GM23338 (cell line): Measurements from ENCODE around the gene ROBO1. TPM values are rescaled to one million over a fixed set of nuclear protein-coding genes. Genes with fewer than 3 reads are reported as not detected.

Experiments
- ATAC-seq: fragments of 200-7000 bp; cut with Tn5 transposase; 3 replicates; pipeline ENCODE4 v1.9.1; 2020
- DNase-seq: peaks from one replicate; pipeline ENCODE4 v3.0.0-alpha.2; 2015; ENCODE audit warnings: low spot score
- H2AFZ ChIP-seq: fragments of 200-600 bp; sonication (generic); 2 replicates; pipeline ENCODE4 v1.8.0; 2016; ENCODE audit warnings: antibody characterized with exemption, mild to moderate bottlenecking, moderate library complexity
- H3F3A ChIP-seq: fragments of 200-600 bp; sonication (generic); replicated peaks from 2 replicates; pipeline ENCODE4 v1.8.0; 2017; ENCODE audit warnings: antibody characterized with exemption, mixed run types, low read depth
- H3K27ac ChIP-seq: fragments of 200-600 bp; sonication (generic); 2 replicates; pipeline ENCODE4 v1.6.1; 2016; ENCODE audit warnings: low read depth
- H3K27me3 ChIP-seq: fragments of 200-600 bp; sonication (generic); 2 replicates; pipeline ENCODE4 v1.8.0; 2016; ENCODE audit warnings: mild to moderate bottlenecking, mixed run types, moderate library complexity; ENCODE audit not compliant: insufficient read depth
- H3K36me3 ChIP-seq: fragments of 200-600 bp; sonication (generic); 2 replicates; pipeline ENCODE4 v1.8.0; 2016; ENCODE audit warnings: mild to moderate bottlenecking; ENCODE audit not compliant: insufficient read depth
- H3K4me1 ChIP-seq: fragments of 200-600 bp; sonication (generic); 2 replicates; pipeline ENCODE4 v1.8.0; 2016; ENCODE audit warnings: mild to moderate bottlenecking, moderate library complexity; ENCODE audit not compliant: insufficient read depth
- H3K4me2 ChIP-seq: fragments of 200-600 bp; sonication (generic); 2 replicates; pipeline ENCODE4 v1.7.1; 2017; ENCODE audit warnings: mixed run types
- H3K4me3 ChIP-seq: fragments of 200-600 bp; sonication (generic); 2 replicates; pipeline ENCODE4 v1.6.1; 2016; ENCODE audit warnings: mixed run types
- H3K79me2 ChIP-seq: fragments of 200-600 bp; sonication (generic); replicated peaks from 2 replicates; pipeline ENCODE4 v1.8.0; 2017; ENCODE audit warnings: mild to moderate bottlenecking; ENCODE audit not compliant: insufficient read depth
- H3K9me2 ChIP-seq: fragments of 200-600 bp; sonication (generic); 2 replicates; pipeline ENCODE4 v1.8.0; 2017; ENCODE audit not compliant: insufficient read depth
- H4K20me1 ChIP-seq: fragments of 200-600 bp; sonication (generic); replicated peaks from 2 replicates; pipeline ENCODE4 v1.8.0; 2017; ENCODE audit warnings: mild to moderate bottlenecking; ENCODE audit not compliant: insufficient read depth
- H3K27ac Mint-ChIP-seq: 2 replicates; pipeline ENCODE4 v1.8.0; 2020; ENCODE audit warnings: inconsistent platforms, mild to moderate bottlenecking, moderate library complexity, mixed read lengths
- H3K27me3 Mint-ChIP-seq: 3 replicates; pipeline ENCODE4 v1.8.0; 2022; ENCODE audit warnings: low read depth, mild to moderate bottlenecking, moderate library complexity, mixed read lengths, inconsistent platforms; ENCODE audit not compliant: insufficient read depth, poor library complexity
- H3K36me3 Mint-ChIP-seq: 3 replicates; pipeline ENCODE4 v1.8.0; 2021; ENCODE audit warnings: low read depth, mild to moderate bottlenecking, inconsistent platforms, moderate library complexity, mixed read lengths
- H3K4me1 Mint-ChIP-seq: 3 replicates; pipeline ENCODE4 v1.8.0; 2020; ENCODE audit warnings: mild to moderate bottlenecking, inconsistent platforms, mixed read lengths
- H3K4me3 Mint-ChIP-seq: 3 replicates; pipeline ENCODE4 v1.8.0; 2021; ENCODE audit warnings: moderate library complexity, mild to moderate bottlenecking, inconsistent platforms, mixed read lengths
- H3K9me3 Mint-ChIP-seq: 3 replicates; pipeline ENCODE4 v1.8.0; 2020; ENCODE audit warnings: moderate library complexity, mild to moderate bottlenecking, inconsistent platforms, mixed read lengths
- CREB1 ChIP-seq: fragments of 250-450 bp; sonication (Bioruptor Pico); IDR thresholded peaks from 2 replicates; pipeline ENCODE4 v1.5.0; 2020; ENCODE audit warnings: low read depth, mild to moderate bottlenecking, moderate library complexity
- CTCF ChIP-seq, 2 experiments: fragments of 200-600 bp in 1 of 2; sonication (generic) in 1 of 2; conservative IDR thresholded peaks; 2 replicates each; pipeline versions ENCODE4 v1.5.1 to v1.6.1; 2016 to 2017; ENCODE audit warnings: antibody characterized with exemption in 2 of 2, low read depth in 2 of 2, mild to moderate bottlenecking in 2 of 2, moderate library complexity in 1 of 2
- EZH2phosphoT487 ChIP-seq: fragments of 200-600 bp; sonication (generic); IDR thresholded peaks from one replicate; pipeline ENCODE4 v1.8.1; 2018; ENCODE audit warnings: antibody characterized with exemption; ENCODE audit not compliant: unreplicated experiment
- JUNB ChIP-seq: IDR thresholded peaks from one replicate; pipeline ENCODE4 v1.6.1; 2016; ENCODE audit warnings: antibody characterized with exemption; ENCODE audit not compliant: unreplicated experiment
- REST ChIP-seq: IDR thresholded peaks from one replicate; pipeline ENCODE4 v1.6.1; 2018; ENCODE audit warnings: antibody characterized with exemption; ENCODE audit not compliant: unreplicated experiment
- STAT1 ChIP-seq: IDR thresholded peaks from one replicate; pipeline ENCODE4 v1.6.1; 2016; ENCODE audit warnings: antibody characterized with exemption; ENCODE audit not compliant: unreplicated experiment
- ZNF114 ChIP-seq: fragments of 250-450 bp; sonication (Bioruptor Pico); IDR thresholded peaks from 2 replicates; pipeline ENCODE4 v1.5.0; 2020; ENCODE audit warnings: mild to moderate bottlenecking, moderate library complexity
- ZNF331 ChIP-seq: fragments of 250-450 bp; sonication (Bioruptor Pico); IDR thresholded peaks from 2 replicates; pipeline ENCODE4 v1.5.0; 2020; ENCODE audit warnings: low read depth, mild to moderate bottlenecking, moderate library complexity
- polyA plus RNA-seq: library from polyadenylated mRNA; unstranded; fragments of >200 nt; fragmentation: Nextera tagmentation; extraction: Ambion mirVana; gene quantifications from 2 replicates; pipeline ENCODE4 v1.2.1, GENCODE V29; 2016
- total RNA-seq: library from RNA; depleted of rRNA; stranded (reverse); fragments of >200 nt; shearing (Covaris generic); gene quantifications from 2 replicates; pipeline ENCODE4 v1.2.3, GENCODE V29; 2014
- TF ChIP-seq, protein P1 (sequence below): fragments of 250-450 bp; sonication (Bioruptor Pico); IDR thresholded peaks from 2 replicates; pipeline ENCODE4 v1.5.0; 2020; ENCODE audit warnings: mild to moderate bottlenecking, moderate library complexity
- TF ChIP-seq, protein P2 (sequence below): IDR thresholded peaks from 2 replicates; pipeline ENCODE4 v1.6.1; 2016; ENCODE audit warnings: antibody characterized with exemption

ROBO1 gene
- total and polyA plus RNA-seq, 2 experiments from 2014 or later = 19.2 to 78.3 TPM

DNA sequence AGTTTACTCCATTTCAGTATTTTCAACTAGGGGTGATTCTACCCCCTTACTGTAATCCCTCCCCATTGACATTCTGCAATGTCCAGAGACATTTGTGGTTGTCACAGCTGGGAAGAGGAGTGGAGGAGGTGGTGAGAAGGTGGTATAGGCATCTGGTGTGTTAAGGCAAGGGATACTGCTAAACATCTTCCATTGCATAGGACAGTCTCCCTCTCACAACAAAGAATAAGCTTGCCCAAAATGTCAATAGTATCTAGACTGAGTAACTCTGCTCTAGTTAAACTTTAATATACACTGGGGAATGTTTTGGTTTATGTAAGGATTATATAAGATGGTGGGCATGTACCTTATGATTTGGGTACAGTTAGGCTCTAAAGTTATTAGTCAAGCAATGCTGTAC, 737.6 kb downstream of the ROBO1 start (continued):
- TF ChIP-seq, protein P1, sequence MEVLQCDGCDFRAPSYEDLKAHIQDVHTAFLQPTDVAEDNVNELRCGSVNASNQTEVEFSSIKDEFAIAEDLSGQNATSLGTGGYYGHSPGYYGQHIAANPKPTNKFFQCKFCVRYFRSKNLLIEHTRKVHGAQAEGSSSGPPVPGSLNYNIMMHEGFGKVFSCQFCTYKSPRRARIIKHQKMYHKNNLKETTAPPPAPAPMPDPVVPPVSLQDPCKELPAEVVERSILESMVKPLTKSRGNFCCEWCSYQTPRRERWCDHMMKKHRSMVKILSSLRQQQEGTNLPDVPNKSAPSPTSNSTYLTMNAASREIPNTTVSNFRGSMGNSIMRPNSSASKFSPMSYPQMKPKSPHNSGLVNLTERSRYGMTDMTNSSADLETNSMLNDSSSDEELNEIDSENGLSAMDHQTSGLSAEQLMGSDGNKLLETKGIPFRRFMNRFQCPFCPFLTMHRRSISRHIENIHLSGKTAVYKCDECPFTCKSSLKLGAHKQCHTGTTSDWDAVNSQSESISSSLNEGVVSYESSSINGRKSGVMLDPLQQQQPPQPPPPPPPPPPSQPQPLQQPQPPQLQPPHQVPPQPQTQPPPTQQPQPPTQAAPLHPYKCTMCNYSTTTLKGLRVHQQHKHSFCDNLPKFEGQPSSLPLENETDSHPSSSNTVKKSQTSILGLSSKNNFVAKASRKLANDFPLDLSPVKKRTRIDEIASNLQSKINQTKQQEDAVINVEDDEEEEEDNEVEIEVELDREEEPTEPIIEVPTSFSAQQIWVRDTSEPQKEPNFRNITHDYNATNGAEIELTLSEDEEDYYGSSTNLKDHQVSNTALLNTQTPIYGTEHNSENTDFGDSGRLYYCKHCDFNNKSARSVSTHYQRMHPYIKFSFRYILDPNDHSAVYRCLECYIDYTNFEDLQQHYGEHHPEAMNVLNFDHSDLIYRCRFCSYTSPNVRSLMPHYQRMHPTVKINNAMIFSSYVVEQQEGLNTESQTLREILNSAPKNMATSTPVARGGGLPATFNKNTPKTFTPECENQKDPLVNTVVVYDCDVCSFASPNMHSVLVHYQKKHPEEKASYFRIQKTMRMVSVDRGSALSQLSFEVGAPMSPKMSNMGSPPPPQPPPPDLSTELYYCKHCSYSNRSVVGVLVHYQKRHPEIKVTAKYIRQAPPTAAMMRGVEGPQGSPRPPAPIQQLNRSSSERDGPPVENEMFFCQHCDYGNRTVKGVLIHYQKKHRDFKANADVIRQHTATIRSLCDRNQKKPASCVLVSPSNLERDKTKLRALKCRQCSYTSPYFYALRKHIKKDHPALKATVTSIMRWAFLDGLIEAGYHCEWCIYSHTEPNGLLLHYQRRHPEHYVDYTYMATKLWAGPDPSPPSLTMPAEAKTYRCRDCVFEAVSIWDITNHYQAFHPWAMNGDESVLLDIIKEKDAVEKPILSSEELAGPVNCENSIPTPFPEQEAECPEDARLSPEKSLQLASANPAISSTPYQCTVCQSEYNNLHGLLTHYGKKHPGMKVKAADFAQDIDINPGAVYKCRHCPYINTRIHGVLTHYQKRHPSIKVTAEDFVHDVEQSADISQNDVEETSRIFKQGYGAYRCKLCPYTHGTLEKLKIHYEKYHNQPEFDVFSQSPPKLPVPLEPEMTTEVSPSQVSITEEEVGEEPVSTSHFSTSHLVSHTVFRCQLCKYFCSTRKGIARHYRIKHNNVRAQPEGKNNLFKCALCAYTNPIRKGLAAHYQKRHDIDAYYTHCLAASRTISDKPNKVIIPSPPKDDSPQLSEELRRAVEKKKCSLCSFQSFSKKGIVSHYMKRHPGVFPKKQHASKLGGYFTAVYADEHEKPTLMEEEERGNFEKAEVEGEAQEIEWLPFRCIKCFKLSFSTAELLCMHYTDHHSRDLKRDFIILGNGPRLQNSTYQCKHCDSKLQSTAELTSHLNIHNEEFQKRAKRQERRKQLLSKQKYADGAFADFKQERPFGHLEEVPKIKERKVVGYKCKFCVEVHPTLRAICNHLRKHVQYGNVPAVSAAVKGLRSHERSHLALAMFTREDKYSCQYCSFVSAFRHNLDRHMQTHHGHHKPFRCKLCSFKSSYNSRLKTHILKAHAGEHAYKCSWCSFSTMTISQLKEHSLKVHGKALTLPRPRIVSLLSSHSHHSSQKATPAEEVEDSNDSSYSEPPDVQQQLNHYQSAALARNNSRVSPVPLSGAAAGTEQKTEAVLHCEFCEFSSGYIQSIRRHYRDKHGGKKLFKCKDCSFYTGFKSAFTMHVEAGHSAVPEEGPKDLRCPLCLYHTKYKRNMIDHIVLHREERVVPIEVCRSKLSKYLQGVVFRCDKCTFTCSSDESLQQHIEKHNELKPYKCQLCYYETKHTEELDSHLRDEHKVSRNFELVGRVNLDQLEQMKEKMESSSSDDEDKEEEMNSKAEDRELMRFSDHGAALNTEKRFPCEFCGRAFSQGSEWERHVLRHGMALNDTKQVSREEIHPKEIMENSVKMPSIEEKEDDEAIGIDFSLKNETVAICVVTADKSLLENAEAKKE (CRISPR knock-in tag) = no peak
- TF ChIP-seq ZNF114 (CRISPR knock-in tag) (no peak), EZH2phosphoT487 (no peak), STAT1 (no peak), ZNF331 (CRISPR knock-in tag) (no peak), JUNB (no peak), CREB1 (CRISPR knock-in tag) (no peak)

- Mint-ChIP-seq H3K4me3 (no peak overlapping the region), H3K9me3 (no peaks in the 10 kb centered on the region), H3K27me3 (no peaks in the 10 kb centered on the region), H3K36me3 (no peaks in the 10 kb centered on the region), H3K27ac (no peak overlapping the region), H3K4me1 (peaks cover 5% of the 10 kb centered on the region; the same call in 1 of the 3 replicates)
- no peak for ATAC-seq
- H3K9me2 ChIP-seq = no peaks in the 10 kb centered on the region
- no peak overlapping the region for H3K27ac ChIP-seq
- TF ChIP-seq JUNB = no peak
- TF ChIP-seq, protein P2, sequence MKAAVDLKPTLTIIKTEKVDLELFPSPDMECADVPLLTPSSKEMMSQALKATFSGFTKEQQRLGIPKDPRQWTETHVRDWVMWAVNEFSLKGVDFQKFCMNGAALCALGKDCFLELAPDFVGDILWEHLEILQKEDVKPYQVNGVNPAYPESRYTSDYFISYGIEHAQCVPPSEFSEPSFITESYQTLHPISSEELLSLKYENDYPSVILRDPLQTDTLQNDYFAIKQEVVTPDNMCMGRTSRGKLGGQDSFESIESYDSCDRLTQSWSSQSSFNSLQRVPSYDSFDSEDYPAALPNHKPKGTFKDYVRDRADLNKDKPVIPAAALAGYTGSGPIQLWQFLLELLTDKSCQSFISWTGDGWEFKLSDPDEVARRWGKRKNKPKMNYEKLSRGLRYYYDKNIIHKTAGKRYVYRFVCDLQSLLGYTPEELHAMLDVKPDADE = no peak
- TF ChIP-seq REST = no peak
- no peak for TF ChIP-seq CTCF (conservative IDR thresholded peaks at IDR 0.05; ENCODE audit: low read depth in 2 of 2)
- no peak overlapping the region for H2AFZ ChIP-seq
- H3K4me2 ChIP-seq = no peak overlapping the region
- no peaks in the 10 kb centered on the region for H3K27me3 ChIP-seq
- no peak overlapping the region for H3K4me3 ChIP-seq
- no peaks in the 10 kb centered on the region for H3K4me1 ChIP-seq
- H3F3A ChIP-seq = no peaks in the 10 kb centered on the region
- no peaks in the 10 kb centered on the region for H4K20me1 ChIP-seq
- no peaks in the 10 kb centered on the region for H3K79me2 ChIP-seq
- H3K36me3 ChIP-seq = no peaks in the 10 kb centered on the region
- DNase-seq = no peak
Observed at GRCh38 chr3:79028916-79029315, 738.9 kb downstream of the ROBO1 start.
